Type B pancreatic cell (in vitro differentiated cells): ENCODE measurements around the gene PTGIS. TPM values are rescaled to one million over a fixed set of nuclear protein-coding genes. Genes with fewer than 3 reads are reported as not detected.
A peak's percentile ranks its signal among the peaks of the same experiment; 100 is the strongest.

Source experiments
- DNase-seq: peaks from one replicate; pipeline ENCODE4 v3.0.0; 2021; ENCODE audit warnings: mixed read lengths; ENCODE audit not compliant: unreplicated experiment; ENCODE audit errors: extremely low spot score
- H3K27ac Mint-ChIP-seq: 2 replicates; pipeline ENCODE4 v1.8.0; 2021; ENCODE audit warnings: mild to moderate bottlenecking, mixed read lengths
- H3K27me3 Mint-ChIP-seq: 2 replicates; pipeline ENCODE4 v1.8.0; 2021; ENCODE audit warnings: mixed read lengths
- H3K36me3 Mint-ChIP-seq: 2 replicates; pipeline ENCODE4 v1.8.0; 2021; ENCODE audit warnings: mixed read lengths
- H3K4me1 Mint-ChIP-seq: one replicate; pipeline ENCODE4 v1.8.0; 2021; ENCODE audit warnings: mixed read lengths; ENCODE audit not compliant: unreplicated experiment
- H3K4me3 Mint-ChIP-seq: 2 replicates; pipeline ENCODE4 v1.8.0; 2021; ENCODE audit warnings: mild to moderate bottlenecking, mixed read lengths
- H3K9me3 Mint-ChIP-seq: 2 replicates; pipeline ENCODE4 v1.8.0; 2021; ENCODE audit warnings: mixed read lengths
- total RNA-seq: library from RNA; stranded (reverse); gene quantifications from 2 replicates; pipeline ENCODE4 v1.2.1, GENCODE V29; 2021; ENCODE audit warnings: low replicate concordance
- TF ChIP-seq, protein P1 (sequence below): fragments of 200-600 bp; sonication (generic); conservative IDR thresholded peaks from 2 replicates; pipeline ENCODE4 v1.5.0; 2021; ENCODE audit warnings: antibody characterized with exemption, mild to moderate bottlenecking

PTGIS gene
- total RNA-seq, 1 donor from 2014 or later, result 33.3 TPM

GRCh38 chr20:49557449-49557848 is 10.5 kb downstream of the PTGIS start:
- no peaks in the 10 kb centered on the region for H3K9me3 Mint-ChIP-seq
- H3K27me3 Mint-ChIP-seq, result no peaks in the 10 kb centered on the region
- H3K27ac Mint-ChIP-seq, result no peak overlapping the region
- TF ChIP-seq, protein P1, sequence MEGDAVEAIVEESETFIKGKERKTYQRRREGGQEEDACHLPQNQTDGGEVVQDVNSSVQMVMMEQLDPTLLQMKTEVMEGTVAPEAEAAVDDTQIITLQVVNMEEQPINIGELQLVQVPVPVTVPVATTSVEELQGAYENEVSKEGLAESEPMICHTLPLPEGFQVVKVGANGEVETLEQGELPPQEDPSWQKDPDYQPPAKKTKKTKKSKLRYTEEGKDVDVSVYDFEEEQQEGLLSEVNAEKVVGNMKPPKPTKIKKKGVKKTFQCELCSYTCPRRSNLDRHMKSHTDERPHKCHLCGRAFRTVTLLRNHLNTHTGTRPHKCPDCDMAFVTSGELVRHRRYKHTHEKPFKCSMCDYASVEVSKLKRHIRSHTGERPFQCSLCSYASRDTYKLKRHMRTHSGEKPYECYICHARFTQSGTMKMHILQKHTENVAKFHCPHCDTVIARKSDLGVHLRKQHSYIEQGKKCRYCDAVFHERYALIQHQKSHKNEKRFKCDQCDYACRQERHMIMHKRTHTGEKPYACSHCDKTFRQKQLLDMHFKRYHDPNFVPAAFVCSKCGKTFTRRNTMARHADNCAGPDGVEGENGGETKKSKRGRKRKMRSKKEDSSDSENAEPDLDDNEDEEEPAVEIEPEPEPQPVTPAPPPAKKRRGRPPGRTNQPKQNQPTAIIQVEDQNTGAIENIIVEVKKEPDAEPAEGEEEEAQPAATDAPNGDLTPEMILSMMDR, result no peak
- no peak overlapping the region for H3K4me3 Mint-ChIP-seq
- H3K36me3 Mint-ChIP-seq, result peaks cover 7% of the 10 kb centered on the region
- DNase-seq, result no peak
- peaks cover 8% of the 10 kb centered on the region for H3K4me1 Mint-ChIP-seq

DNA sequence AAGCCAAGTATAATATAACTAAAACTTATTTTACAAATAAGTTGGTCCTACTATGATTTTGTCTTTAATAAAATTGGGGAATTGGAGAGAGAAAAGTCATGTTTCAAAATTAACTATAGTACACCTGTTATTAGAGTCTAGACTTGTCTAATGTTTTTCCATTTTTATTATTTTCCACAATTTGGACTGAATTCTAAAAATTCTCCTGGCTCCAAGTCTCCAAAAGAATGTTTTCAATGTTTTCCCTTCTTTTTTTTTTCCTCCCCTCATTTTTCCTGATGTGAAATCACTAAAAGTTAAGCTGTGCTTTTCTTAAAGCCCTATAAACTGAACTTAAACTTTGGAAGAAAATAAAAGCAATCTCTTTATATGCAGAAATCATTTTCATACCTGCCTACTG is 11.3 kb downstream of the PTGIS start:
- Mint-ChIP-seq H3K27me3 (no peaks in the 10 kb centered on the region), H3K36me3 (peaks cover 7% of the 10 kb centered on the region), H3K27ac (no peak overlapping the region), H3K4me3 (no peak overlapping the region), H3K4me1 (peaks cover 11% of the 10 kb centered on the region), H3K9me3 (no peaks in the 10 kb centered on the region)
- DNase-seq, result no peak
- TF ChIP-seq, protein P1, result no peak

DNA sequence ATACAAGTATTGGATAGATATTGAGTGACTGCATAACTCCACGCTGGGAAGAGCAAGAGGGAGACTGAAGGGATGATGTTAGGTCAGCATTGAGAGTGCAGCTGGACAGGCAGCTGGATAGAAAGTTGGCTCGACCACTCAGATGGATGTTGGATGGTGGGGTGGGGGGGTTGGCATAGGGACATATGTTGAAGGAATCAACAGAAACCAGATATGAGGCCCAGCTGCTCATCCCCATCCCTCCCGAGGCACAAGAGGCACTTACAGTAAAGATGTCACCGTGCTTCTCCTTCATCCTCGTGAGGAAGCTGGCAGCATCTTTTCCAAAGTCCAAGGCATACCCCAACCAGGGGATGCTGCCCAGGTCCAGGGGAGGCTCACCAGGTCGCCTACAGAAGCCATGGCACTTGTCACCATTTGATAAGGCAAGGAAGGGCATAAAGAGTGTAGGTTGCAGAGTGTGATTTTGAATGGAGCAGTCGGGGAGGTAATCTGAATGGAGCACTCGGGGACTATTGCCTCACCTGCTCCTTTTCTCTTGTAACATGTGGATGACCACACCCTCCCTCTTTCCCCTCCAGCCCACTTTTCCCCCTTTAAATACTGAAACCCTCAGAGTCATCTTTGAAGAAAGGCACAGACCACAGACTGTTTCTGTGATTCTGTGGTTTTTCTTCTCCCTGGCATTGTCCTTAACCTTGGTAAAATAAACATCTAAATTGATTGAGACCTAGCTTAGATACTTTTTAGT is 18.0 kb downstream of the PTGIS start:
- Mint-ChIP-seq H3K9me3 (no peaks in the 10 kb centered on the region), H3K27me3 (no peaks in the 10 kb centered on the region), H3K4me3 (no peak overlapping the region), H3K4me1 (peaks cover 4% of the 10 kb centered on the region), H3K36me3 (peaks cover 5% of the 10 kb centered on the region), H3K27ac (no peak overlapping the region)
- DNase-seq, result no peak
- TF ChIP-seq, protein P1, result no peak

DNA sequence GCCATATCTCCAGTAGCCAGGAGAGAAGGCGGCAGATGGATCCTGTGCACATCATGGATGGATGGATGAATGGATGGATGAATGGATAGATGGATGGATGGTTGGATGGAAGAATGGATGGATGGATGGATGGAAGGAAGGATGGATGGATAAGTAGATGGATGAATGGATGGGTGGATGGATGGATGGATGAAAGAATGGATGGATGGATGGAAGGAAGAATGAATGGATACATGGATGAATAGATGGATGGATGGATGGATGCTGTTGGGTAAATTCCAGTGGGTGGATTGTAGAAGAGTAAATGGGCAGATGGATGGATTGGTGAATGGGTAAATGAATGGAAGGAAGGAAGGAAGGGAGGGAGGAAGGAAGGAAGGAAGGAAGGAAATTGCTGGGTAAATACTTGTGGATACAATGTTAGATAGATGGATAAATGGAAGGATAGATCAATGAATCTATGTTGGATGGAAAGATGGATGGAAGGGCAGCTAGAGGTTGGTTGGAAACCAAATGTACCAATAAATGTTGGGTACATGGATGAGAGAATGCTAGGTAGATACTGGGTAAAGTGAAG is 19.5 kb downstream of the PTGIS start:
- H3K4me3 Mint-ChIP-seq, result no peak overlapping the region
- no peak for DNase-seq
- peaks cover 10% of the 10 kb centered on the region for H3K4me1 Mint-ChIP-seq
- no peak overlapping the region for H3K27ac Mint-ChIP-seq
- no peaks in the 10 kb centered on the region for H3K9me3 Mint-ChIP-seq
- H3K27me3 Mint-ChIP-seq, result no peaks in the 10 kb centered on the region
- H3K36me3 Mint-ChIP-seq, result peaks cover 5% of the 10 kb centered on the region
- TF ChIP-seq, protein P1, result no peak

- H3K9me3 Mint-ChIP-seq, result no peaks in the 10 kb centered on the region
- no peak for DNase-seq
- H3K27ac Mint-ChIP-seq, result no peak overlapping the region
- peaks cover 8% of the 10 kb centered on the region for H3K36me3 Mint-ChIP-seq
- no peaks in the 10 kb centered on the region for H3K27me3 Mint-ChIP-seq
- H3K4me1 Mint-ChIP-seq, result peaks cover 14% of the 10 kb centered on the region
- H3K4me3 Mint-ChIP-seq, result no peak overlapping the region
- TF ChIP-seq, protein P1, result peak; percentile 44
Measured at GRCh38 chr20:49545572-49545971, 22.4 kb downstream of the PTGIS start.
